ENCODE results near the gene LCN6.
A peak's percentile ranks its signal among the peaks of the same experiment; 100 is the strongest.
"Not testable (repeated sequence)": the region's sequence is repeated elsewhere in the genome, so short reads cannot be mapped to it uniquely, and the experiment has no call there.

The LCN6 gene, protein sequence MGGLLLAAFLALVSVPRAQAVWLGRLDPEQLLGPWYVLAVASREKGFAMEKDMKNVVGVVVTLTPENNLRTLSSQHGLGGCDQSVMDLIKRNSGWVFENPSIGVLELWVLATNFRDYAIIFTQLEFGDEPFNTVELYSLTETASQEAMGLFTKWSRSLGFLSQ

DNA sequence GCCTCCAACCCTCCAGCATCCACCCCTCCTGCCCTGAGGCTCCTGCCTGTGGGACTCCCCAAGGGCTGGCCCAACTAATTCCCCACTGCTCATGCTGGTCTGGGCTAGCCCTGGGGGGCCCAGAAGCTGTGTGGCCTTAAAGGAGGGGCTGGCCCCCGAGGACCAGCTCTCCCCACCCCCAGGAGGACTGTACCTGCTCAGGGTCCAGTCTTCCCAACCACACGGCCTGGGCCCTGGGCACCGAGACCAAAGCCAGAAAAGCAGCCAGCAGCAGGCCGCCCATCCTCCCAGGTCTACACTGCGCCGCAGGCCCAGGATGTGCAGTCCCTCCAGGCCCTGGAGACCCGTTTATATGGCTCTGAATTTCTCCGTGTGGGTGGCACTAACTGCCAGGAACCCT is at the start of gene LCN6:
Gene LCN6, minus strand, starts transcription at position 325 of the 400 bp plus-strand sequence. Its CDS starts 42 bp downstream, at position 283.
- DNase-seq (ENCODE audit: low spot score): no peak

DNA sequence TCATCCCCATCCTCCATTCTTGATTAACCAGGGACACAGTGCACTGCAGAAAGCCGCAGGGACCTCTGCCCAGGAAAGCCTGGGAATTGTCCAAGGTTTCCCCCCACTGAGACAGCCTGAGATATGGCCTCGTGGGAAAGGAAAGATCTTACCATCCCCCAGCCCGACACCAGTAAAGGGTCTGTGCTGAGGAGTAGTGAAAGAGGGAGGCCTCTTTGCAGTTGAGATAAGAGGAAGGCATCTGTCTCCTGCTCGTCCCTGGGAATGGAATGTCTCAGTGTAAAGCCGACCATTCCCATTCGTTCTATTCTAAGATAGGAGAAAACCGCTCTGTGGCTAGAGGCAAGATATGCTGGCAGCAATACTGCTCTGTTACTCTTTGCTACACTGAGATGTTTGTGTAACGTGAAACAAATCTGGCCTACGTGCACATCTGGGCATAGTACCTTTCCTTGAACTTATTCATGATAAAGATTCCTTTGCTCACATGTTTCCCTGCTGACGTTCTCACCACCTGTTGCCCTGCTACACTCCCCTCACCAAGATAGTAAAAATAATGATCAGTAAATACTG is 48.5 kb upstream of the LCN6 start:
- DNase-seq (ENCODE audit: low spot score): not testable (repeated sequence)

DNA sequence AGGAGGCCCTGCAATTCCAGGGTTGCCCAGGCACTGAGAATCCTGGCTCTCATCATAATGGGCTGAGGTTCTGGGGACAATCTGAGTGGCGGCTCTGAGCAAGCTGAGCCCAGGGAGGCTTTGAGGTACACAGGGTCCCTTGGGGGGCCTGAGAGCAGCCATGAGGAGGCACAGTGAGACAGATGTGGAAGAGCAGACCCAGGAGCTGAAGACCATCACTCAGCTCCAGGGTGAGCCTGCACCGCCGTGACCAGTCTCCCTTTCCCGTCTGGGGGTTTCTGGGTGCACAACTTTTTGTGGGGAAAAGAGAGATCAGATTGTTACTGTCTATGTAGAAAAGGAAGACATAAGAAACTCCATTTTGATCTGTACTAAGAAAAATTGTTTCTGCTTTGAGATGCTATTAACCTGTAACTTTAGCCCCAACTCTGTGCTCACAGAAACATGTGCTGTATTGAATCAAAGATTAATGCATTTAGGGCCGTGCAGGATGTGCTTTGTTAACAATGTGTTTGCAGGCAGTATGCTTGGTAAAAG is 48.0 kb upstream of the LCN6 start, which contains the start of gene CCDC183:
Gene CCDC183, plus strand, starts transcription at position 101 of the 537 bp plus-strand sequence. Its CDS starts 60 bp downstream, at position 161.
- no peak for DNase-seq (ENCODE audit: low spot score)

DNA sequence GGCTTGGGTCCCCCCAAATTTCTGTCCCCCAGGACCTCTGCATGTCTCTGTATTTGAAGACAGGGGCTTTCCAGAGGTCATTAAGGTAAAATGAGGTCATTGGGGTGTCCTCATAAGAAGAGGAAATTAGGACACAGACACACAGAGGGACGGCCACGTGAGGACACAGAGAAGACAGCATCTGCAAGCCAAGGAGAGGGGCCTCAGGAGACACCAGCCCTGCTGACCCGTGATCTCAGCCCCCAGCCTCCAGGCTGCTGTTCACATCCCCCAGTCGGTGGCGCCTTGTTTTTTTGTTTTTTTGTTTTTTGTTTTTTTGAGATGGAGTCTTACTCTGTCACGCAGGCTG is 46.6 kb upstream of the LCN6 start:
- DNase-seq (ENCODE audit: low spot score): no peak

DNA sequence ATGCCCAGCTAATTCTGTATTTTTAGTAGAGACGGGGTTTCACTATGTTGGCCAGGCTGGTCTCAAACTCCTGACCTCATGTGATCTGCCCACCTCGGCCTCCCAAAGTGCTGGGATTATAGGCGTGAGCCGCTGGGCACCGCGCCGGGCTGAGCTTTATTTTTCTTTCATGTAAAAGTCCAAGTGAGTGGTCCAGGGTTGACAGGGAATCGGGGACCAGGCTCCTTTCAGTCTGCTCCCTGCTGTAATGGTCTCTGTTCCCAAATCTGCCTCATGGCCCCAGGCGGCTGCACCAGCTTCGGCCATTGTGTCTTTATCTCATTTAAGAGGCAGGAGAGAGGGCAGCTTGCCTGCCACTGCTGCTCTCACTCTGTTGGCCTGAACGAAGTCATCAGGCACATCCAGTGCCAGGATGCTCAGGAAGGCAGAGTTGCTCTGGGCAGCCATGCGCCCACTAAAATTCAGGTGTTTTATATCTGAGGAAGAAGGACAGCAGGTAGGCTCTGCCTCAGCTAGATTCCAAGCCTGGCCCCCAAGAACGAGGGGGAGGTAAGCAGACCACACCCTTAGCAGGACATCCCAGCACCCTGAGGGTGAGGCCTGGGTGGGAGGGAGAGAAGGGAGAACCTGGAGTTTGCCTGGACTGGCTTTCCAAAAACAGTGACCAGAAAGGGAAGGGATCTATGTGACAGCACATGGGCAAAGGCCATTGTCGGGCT is 46.1 kb upstream of the LCN6 start:
- no peak for DNase-seq (ENCODE audit: low spot score)

DNA sequence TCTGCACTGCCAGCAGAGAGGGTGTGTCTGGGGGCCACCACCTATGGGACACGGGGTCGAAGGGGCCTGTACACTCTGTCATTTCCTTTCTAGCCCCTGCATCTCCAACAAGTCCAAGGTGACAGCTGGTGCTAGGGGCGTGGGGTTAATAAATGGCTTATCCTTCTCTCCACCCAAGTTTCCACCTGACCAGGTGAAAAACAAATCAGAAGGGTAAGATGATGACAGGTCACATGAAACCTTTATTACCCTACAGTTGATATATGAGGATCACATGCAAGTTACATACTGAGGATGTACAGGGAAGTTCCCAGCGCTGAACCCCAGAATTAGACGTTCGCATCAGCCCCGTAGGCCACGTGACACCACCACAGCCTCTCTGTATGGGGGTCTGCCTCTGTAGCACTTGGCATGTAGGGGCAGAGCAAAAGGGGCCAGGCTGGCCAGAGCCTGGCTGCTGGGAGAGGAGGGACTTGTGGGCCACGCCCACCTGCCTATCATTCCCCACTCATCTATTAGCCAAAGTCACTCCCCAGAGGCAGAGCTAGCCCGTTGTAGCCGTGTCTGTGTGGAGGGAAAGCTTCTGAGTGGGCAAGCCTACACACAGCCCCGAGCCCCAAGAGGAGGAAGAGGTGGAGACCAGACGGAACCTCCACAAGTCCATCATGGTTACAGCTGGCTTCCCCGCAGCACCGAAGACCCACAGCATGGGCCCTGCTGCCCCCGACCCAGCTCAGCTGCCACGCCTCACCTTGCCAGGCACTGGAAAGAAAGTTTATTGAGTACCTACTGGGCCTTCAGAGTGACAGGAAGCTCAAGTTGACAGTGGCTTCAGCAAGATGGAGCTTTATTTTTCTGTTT is 45.0 kb upstream of the LCN6 start:
- no peak for DNase-seq (ENCODE audit: low spot score)

DNA sequence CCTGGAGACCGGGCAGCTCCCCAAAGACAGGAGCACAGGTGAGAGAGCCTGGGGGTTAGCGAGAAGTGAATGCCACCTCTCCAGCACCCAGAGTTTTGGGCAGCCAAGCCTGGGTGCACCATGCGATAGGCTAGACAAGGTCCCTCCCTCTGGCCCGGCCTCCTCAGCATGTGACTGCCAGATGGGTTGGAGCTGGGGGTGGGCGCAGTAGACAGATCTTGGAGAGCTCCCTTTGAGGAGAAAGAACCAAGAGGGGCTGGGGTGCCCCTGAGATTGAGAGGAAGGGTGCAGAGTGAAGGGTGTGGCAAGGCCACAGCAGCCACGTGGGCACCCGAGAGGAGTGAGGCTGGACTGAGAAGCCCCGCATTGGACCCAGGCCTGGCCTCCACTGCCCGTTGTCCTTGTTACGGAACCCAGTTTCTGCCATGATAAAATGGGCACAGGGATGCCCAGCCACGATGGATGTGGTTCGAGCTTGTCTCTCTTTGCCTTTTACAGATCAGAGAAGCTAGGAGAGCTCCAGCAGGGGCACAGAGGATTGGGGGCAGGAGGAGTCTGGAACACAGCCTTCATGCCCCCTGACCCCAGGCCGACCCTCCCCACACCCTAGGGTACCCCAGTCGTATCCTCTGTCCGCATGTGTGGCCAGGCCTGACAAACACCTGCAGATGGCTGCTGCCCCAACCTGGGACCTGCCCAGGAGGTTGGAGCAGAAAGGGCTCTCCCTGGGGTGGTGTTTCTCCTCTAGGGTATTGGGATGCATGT is 44.2 kb upstream of the LCN6 start:
- DNase-seq (ENCODE audit: low spot score): no peak

DNA sequence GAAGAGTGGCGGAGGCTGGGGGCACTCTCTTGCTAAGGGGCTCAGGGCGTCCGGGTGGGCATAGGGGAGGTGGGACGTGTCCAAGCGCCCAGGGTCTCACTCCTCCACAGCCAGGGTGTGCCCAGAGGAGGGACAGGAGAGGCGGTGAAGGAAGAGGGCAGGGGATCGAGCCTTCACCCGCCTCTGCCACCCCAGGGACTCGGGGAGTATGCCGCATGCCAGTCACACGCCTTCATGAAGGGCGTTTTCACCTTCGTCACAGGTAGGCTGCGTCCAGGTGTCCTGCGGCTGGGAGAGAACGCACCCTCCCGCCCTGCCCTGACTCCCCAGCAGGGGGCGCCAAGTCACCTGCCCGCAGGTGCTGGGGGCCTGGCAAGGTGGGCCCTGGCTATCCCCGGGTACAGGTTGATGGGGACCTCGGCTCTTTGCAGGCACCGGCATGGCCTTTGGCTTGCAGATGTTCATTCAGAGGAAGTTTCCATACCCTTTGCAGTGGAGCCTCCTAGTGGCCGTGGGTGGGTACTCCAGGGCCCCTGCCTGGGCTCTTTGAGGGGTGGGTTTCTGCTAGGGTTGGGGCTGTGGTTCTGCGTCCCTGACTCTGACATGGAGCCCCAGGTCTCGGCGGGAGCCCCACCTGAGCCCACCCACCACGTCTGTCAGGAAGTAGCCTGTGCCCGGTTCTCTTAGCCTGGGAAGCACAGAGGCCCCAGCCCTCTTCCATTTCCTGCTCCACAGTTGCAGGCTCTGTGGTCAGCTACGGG is 43.4 kb upstream of the LCN6 start:
- DNase-seq (ENCODE audit: low spot score): peak; percentile 76

DNA sequence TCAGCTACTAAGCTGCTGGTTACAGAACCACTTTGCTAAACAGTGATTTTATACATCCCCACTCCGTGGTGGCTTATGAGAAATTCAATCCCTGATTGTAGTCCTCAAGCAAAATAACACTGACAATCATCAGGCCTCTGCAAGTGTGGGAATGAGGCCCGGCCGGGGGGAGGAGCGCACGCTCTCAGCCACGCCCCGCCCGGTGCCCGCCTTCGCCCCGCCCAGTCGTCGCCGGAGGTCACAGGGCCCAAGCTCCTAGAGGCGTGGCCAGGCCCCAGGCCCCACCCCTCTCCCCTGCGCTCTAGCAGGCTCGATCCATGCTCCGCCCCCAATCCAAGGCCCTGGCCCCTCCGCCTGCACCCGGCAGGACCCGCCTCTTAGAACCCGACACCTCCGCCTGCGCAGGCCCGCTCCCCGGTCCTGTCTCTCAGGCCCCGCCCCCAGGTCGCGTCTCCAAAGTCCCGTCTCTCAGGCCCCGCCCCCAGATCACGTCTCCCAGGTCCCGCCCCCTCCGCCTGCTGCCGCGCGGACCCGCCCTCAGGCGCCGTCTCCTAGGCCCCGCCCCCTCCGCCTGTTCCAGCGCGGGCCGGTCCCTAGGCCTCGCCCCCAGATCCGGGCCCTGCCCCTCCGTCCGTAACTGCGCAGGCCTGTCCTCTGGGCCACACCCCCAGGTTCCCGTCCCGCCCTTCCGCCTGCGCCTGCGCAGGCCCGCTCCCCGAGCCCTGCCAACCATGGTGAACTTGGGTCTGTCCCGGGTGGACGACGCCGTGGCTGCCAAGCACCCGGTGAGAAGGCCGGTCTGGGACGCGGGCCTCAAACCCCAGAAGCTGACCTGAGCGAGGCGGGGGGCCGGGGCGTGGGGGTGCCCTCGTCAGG is 42.6 kb upstream of the LCN6 start, which contains the start of gene TMEM141:
Gene TMEM141, plus strand, starts transcription at position 705 of the 876 bp plus-strand sequence. Its CDS starts 27 bp downstream, at position 732.
- peak; percentile 93 for DNase-seq (ENCODE audit: low spot score)

DNA sequence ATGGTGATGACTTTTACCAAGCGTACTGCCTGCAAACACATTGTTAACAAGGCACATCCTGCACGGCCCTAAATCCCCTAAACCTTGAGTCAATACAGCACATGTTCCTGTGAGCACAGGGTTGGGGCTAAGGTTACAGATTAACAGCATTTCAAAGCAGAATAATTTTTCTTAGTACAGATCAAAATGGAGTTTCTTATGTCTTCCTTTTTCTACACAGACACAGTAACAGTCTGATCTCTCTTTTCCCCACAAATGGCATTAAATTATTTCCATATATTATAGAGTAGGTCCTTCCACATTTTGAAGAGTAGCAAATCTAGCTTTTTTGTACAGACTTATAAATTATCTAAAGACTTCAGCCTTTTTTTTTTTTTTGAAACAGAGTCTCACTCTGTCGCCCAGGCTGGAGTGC is 41.2 kb upstream of the LCN6 start:
- DNase-seq (ENCODE audit: low spot score): no peak

DNA sequence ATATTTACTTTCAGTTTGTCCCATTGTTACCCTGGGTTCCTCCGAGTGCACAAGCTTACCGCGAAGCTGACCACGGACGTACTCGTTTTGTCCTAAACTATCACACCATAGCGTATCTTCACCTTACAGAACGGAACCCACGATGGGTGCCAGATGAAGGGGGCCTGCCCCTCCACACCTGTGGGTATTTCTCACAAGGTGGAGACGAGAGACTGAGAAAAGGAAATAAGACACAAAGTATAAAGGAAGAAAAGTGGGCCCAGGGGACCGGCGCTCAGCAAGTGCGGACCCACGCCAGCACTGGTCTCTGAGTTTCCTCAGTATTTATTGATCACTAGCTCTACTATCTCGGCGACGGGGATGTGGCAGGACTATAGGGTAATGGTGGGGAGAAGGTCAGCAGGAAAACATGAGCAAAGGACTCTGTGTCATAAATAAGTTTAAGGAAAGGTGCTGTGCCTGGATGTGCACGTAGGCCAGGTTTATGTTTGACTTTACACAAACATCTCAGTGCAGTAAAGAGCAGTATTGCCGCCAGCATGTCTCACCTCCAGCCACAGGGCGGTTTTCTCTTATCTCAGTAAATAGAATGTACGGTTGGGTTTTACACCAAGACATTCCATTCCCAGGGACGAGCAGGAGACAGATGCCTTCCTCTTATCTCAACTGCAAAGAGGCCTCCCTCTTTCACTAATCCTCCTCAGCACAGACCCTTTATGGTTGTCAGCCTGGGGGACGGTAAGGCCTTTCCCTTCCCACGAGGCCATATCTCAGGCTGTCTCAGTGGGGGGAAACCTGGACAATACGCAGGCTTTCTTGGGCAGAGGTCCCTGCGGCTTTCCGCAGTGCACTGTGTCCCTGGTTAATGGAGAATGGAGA is 40.6 kb upstream of the LCN6 start:
- not testable (repeated sequence) for DNase-seq (ENCODE audit: low spot score)

DNA sequence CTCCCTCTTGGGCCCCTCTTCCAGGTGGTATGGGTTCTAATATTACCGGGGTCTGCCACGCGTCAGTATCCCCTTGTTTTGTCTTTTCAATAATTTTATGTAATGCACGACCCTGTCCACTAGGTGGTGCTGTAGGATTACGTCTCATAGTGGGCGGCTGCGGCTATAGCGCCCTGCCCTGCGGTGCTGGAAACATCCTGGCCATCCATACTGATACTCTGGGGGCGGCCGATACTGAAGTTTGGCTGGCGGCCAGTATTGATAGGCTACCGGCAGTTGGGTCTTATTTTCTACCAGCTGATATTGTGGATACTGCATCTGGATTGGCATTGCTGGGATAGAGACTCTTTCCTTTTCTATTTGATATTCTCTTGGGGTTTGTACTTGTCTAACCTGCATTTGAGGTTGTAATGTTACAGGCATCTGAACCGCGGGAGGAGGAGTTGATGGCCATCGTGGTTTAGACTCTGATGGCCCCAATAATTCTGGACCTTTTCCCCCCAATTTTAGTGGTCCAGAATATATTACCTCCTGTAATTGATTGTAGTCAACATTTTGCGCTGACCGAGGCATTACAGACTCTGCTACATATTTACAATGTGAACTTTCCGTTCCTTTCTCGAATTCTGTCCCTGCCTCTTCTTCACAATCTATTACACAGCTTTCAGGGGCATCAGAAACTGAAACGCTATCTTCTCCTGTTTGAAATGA is 39.5 kb upstream of the LCN6 start:
- peak; percentile 82 for DNase-seq (ENCODE audit: low spot score)

DNA sequence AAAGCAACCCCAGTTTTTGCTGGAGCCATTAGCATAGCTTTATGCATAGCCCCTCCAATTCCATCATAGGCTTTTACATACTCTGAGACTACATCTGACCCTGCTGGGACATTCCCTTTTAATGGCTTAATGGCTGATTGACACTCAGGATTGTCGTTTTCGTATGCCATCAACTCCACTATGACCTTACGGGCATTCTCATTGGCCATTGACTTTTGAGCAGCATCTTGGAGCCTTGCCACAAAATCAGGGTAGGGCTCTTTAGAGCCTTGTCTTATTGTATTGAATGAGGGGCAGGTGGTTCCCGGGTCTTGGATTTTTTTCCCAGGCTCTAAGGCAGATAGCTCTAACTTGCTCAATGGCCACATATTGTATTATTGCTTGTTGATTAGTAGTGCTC is 38.7 kb upstream of the LCN6 start:
- DNase-seq (ENCODE audit: low spot score): not testable (repeated sequence)

DNA sequence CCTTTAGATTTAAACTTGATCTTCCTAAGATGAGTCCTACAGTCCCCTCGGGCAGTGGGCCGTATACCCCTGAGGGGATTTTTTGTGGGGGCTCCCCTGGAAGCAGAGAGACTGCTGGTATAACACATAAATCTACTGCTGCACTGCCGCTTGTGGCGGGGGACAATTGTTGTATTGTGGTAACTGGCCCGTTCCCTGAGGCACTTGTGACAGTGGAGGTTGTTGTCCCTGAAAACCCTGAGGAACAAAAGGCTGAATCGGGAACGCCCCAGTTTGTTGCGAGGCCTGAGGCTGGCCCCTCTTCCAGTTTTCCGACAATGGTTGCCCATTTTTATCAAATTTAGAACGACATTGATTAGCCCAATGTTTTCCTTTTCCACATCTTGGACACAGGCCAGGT is 38.1 kb upstream of the LCN6 start:
- no peak for DNase-seq (ENCODE audit: low spot score)

DNA sequence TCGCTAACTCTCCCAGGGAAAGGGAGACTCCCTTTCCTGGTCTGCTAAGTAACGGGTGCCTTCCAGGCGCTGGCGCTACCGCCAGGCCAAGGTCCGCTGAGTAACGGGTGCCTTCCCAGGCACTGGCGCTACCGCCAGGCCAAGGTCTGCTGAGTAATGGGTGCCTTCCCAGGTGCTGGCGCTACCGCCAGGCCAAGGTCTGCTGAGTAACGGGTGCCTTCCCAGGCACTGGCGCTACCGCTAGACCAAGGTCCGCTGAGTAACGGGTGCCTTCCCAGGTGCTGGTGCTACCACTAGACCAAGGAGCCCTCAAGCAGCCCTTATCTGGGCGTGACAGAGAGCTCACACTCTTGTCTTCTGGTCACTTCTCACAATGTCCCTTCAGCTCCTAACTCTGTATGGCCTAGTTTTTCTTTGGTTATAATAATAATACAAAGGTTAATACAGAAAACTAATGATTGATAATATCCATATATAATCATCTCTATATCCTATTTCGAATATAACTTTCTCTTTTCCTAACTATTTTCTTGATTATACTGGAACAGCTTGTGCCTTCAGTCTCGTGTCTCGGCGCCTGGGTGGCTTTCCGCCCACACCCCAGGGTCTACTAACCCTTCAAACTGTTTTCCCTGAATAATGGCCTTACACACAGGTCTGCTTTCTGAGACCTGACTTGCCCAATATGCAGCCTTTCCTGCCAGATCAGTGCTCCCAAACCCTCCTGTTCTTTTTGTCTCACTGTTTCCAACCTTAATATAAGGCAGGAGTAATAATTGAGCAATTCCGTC is 37.4 kb upstream of the LCN6 start:
- not testable (repeated sequence) for DNase-seq (ENCODE audit: low spot score)

DNA sequence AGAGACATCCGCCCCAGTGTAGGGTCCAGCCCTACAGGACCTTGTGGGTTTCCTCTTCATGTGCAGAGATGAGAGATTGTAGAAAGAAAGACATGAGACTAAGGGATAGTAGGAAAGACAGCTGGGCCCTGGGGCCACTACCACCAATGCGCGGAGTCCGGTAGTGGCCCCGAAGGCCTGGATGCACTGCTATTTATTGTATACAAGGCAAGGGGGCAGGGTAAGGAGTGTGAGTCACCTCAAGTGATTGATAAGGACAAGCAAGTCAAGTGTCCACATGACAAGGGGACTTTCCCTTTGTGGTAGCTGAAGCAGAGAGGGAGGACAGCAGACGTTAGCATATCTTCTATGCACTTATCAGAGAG is 36.7 kb upstream of the LCN6 start:
- no peak for DNase-seq (ENCODE audit: low spot score)
